ENCODE measurements around the gene C1QL2. TPM values are rescaled to one million over a fixed set of nuclear protein-coding genes. Genes with fewer than 3 reads are reported as not detected.

The C1QL2 gene
- total RNA-seq (0.18 and 0.30 TPM in 2 replicates), polyA plus RNA-seq (0.60 TPM in 1 of 2 replicates, not detected in the other)

DNA sequence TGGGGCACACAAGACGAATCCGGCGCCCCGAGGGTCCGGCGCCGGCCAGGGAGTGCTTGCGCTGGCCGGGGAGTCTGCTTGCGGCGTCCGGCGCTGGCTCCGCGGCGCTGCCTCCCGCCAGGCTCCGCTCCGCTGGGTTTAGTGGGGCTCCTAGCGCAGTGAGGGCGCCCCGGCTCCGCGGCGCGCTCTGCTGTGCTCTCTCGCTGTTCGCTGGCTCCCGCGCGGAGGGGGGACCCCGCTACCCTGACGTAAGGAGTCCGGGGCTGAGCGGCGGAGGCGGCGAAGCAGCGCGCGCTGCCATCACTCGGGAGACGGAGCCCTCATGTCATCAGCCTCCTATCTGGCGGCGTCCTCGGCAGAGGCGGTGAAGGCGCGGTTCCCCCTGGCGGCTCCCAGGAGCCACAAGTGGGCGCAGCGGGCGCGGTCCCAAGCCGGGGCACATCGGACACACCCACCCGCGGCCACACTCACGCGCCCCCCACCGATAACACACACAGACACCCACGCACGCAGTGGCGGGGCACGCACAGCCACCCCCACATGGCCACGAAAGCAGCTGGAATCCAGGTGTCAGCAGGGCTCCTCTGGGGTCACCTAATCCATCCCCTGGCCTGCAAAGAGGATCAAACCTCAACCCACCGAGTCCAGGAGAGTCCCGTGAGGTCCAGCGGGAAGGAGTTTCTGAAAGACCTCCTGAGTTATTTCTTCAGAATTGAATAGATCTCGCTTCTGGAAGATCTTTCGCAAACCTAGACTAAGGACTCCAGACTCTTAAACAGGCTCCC lies at the start of gene C1QL2:
C1QL2 (minus strand) TSS at position 189 of the 785 bp plus-strand sequence. CDS start 482 bp downstream, outside the sequence.
- TF ChIP-seq CTCF (IDR thresholded peaks at IDR 0.05; ENCODE audit: low read depth, low read length): no peak
- Histone ChIP-seq H3K27me3 (peaks cover 98% of the 10 kb centered on the region), H3K27ac (no peak within 1 kb of the TSS), H3K9me3 (ENCODE audit: low read depth) (no peaks in the 10 kb centered on the region), H3K36me3 (no peaks in the 10 kb centered on the region), H3K4me3 (peak within 1 kb of the TSS; percentile 28), H3K4me1 (ENCODE audit: low read depth) (no peaks in the 10 kb centered on the region)
- peak in 1 of 2 donors; percentile 50 for DNase-seq (ENCODE audit: low read depth in 1 of 2, low spot score in 1 of 2)

DNA sequence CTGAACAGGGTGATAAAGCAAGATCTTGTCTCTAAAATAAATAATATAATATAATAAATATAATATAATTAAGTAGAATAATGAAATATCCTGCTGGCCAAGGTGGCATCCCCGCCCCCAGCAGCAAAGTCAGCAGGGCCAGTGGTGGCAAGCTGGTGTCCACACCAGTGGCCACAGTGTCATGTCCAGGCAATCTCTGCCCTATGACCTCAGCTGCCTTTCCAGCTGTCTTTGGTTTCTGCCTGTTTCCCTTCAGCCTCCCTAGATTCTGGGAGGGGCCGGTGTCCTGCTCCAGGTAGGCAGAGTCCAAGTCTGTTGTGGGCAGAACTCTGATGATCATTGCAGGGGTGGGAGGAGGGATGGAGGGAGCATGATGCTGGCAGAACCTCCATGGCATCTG lies 48.9 kb upstream of the C1QL2 start:
- Histone ChIP-seq H3K4me1 (ENCODE audit: low read depth) (no peaks in the 10 kb centered on the region), H3K4me3 (no peak overlapping the region), H3K27ac (no peak overlapping the region), H3K27me3 (peaks cover 6% of the 10 kb centered on the region), H3K9me3 (ENCODE audit: low read depth) (no peaks in the 10 kb centered on the region), H3K36me3 (no peaks in the 10 kb centered on the region)
- no peak for TF ChIP-seq CTCF (IDR thresholded peaks at IDR 0.05; ENCODE audit: low read depth, low read length)
- no peak for DNase-seq (ENCODE audit: low read depth in 1 of 2, low spot score in 1 of 2)

- Histone ChIP-seq H3K27ac (no peak overlapping the region), H3K4me1 (ENCODE audit: low read depth) (no peaks in the 10 kb centered on the region), H3K9me3 (ENCODE audit: low read depth) (no peaks in the 10 kb centered on the region), H3K36me3 (no peaks in the 10 kb centered on the region), H3K27me3 (peaks cover 6% of the 10 kb centered on the region), H3K4me3 (no peak overlapping the region)
- no peak for TF ChIP-seq CTCF (IDR thresholded peaks at IDR 0.05; ENCODE audit: low read depth, low read length)
- no peak for DNase-seq (ENCODE audit: low read depth in 1 of 2, low spot score in 1 of 2)
Measured at GRCh38 chr2:119206201-119206600, 47.6 kb upstream of the C1QL2 start.

- H3K27ac ChIP-seq: no peak overlapping the region
- H3K4me3 ChIP-seq: no peak overlapping the region
- no peaks in the 10 kb centered on the region for H3K9me3 ChIP-seq (ENCODE audit: low read depth)
- TF ChIP-seq CTCF (IDR thresholded peaks at IDR 0.05; ENCODE audit: low read depth, low read length): no peak
- DNase-seq (ENCODE audit: low read depth in 1 of 2, low spot score in 1 of 2): no peak
- no peaks in the 10 kb centered on the region for H3K36me3 ChIP-seq
- H3K4me1 ChIP-seq (ENCODE audit: low read depth): no peaks in the 10 kb centered on the region
- H3K27me3 ChIP-seq: peaks cover 6% of the 10 kb centered on the region
Measured at GRCh38 chr2:119205001-119205706, 46.6 kb upstream of the C1QL2 start.

DNA sequence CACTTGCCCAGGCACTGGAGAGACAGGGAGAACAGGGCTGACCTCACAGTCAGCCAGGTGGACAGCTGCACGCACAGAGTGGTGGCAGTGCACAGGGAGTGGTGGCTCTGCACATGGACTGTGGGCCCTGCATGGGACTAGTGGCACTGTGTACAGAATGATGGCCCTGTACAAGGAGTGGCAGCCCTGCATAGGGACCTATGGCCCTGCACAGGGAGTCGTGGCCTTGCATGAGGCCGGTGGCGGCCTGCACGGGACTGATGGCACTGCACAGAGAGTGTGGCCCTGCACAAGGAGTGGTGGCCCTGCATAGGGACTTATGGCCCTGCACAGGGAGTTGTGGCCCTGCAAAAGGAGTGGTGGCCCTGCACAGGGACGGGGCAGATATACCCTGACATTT lies 46.0 kb upstream of the C1QL2 start:
- peaks cover 6% of the 10 kb centered on the region for H3K27me3 ChIP-seq
- DNase-seq (ENCODE audit: low read depth in 1 of 2, low spot score in 1 of 2): no peak
- no peak overlapping the region for H3K27ac ChIP-seq
- H3K4me1 ChIP-seq (ENCODE audit: low read depth): no peaks in the 10 kb centered on the region
- no peak for TF ChIP-seq CTCF (IDR thresholded peaks at IDR 0.05; ENCODE audit: low read depth, low read length)
- no peaks in the 10 kb centered on the region for H3K9me3 ChIP-seq (ENCODE audit: low read depth)
- no peak overlapping the region for H3K4me3 ChIP-seq
- no peaks in the 10 kb centered on the region for H3K36me3 ChIP-seq

All from cardiac muscle cell (in vitro differentiated cells and primary cell).